Mammary epithelial cell (primary cell): ENCODE data around the gene COL5A1.

Source experiments
- EZH2 ChIP-seq: IDR thresholded peaks from 2 replicates; pipeline ENCODE4 v1.6.1; 2012; ENCODE audit warnings: low read length, inconsistent platforms, borderline replicate concordance
- TF ChIP-seq, protein P1 (sequence below), 2 donors: IDR thresholded peaks in 1 of 2; conservative IDR thresholded peaks in 1 of 2; 2 replicates each; pipeline ENCODE4 v1.5.1; 2011 to 2012; ENCODE audit warnings: inconsistent platforms in 2 of 2, low read length in 2 of 2, mild to moderate bottlenecking in 2 of 2, control low read depth in 1 of 2, low read depth in 1 of 2; ENCODE audit not compliant: insufficient read depth in 1 of 2; ENCODE audit errors: extremely low read depth in 1 of 2

DNA sequence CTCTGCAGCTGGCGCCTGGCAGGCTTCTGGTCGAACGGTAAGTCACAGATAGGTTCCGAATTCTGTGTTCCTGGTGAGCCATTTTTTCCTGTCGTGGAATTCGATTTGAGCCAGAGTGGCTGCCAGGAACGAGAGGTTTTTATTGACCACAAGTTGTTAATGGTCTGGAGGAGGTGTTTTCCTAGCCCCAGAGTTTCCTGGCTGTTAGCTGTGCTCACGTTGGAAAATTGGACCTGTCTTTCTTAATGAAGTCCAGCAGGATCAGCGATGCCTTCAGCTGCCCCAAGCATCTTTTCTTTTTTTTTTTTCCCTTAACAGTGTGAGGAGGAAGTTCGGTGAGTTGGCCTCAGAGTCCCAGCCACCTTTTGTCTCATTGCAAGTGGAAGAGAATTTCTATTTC, 62.9 kb downstream of the COL5A1 start:
- TF ChIP-seq, protein P1, sequence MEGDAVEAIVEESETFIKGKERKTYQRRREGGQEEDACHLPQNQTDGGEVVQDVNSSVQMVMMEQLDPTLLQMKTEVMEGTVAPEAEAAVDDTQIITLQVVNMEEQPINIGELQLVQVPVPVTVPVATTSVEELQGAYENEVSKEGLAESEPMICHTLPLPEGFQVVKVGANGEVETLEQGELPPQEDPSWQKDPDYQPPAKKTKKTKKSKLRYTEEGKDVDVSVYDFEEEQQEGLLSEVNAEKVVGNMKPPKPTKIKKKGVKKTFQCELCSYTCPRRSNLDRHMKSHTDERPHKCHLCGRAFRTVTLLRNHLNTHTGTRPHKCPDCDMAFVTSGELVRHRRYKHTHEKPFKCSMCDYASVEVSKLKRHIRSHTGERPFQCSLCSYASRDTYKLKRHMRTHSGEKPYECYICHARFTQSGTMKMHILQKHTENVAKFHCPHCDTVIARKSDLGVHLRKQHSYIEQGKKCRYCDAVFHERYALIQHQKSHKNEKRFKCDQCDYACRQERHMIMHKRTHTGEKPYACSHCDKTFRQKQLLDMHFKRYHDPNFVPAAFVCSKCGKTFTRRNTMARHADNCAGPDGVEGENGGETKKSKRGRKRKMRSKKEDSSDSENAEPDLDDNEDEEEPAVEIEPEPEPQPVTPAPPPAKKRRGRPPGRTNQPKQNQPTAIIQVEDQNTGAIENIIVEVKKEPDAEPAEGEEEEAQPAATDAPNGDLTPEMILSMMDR (conservative IDR thresholded peaks at IDR 0.05 in 1 of 2, IDR thresholded peaks at IDR 0.05 in 1 of 2; ENCODE audit: extremely low read depth in 1 of 2, insufficient read depth in 1 of 2, low read depth in 1 of 2, low read length in 2 of 2) = no peak
- TF ChIP-seq EZH2 = no peak
